Measurements from ENCODE around the gene MAN2A1.

MAN2A1 gene

GRCh38 chr5:109725135-109725534, 35.4 kb downstream of the MAN2A1 start:
- H3K4me1 ChIP-seq (ENCODE audit: control insufficient read depth, insufficient read depth, low read length), result no peaks in the 10 kb centered on the region
- peaks cover 8% of the 10 kb centered on the region; the same call in 1 of the 2 replicates for H3K36me3 ChIP-seq (ENCODE audit: control insufficient read depth, insufficient read depth, low read length)
- H3K9me3 ChIP-seq (ENCODE audit: control insufficient read depth, insufficient read depth, low read depth, low read length), result no peaks in the 10 kb centered on the region
- H3K27ac ChIP-seq (ENCODE audit: low read depth, low read length), result no peak overlapping the region
- no peak overlapping the region for H3K4me3 ChIP-seq (ENCODE audit: low read depth, low read length)
- no peaks in the 10 kb centered on the region for H3K27me3 ChIP-seq (ENCODE audit: control insufficient read depth, insufficient read depth, low read length)
- H3K9ac ChIP-seq (ENCODE audit: low read length), result no peak overlapping the region

- H3K4me3 ChIP-seq (ENCODE audit: low read depth, low read length), result peak overlapping the region; percentile 28
- peaks cover 67% of the 10 kb centered on the region for H3K4me1 ChIP-seq (ENCODE audit: control insufficient read depth, insufficient read depth, low read length)
- H3K36me3 ChIP-seq (ENCODE audit: control insufficient read depth, insufficient read depth, low read length), result no peaks in the 10 kb centered on the region
- H3K27ac ChIP-seq (ENCODE audit: low read depth, low read length), result peak overlapping the region; percentile 88
- peak overlapping the region; percentile 47 for H3K9ac ChIP-seq (ENCODE audit: low read length)
- no peaks in the 10 kb centered on the region for H3K9me3 ChIP-seq (ENCODE audit: control insufficient read depth, insufficient read depth, low read depth, low read length)
- no peaks in the 10 kb centered on the region for H3K27me3 ChIP-seq (ENCODE audit: control insufficient read depth, insufficient read depth, low read length)
Observed at GRCh38 chr5:109739741-109740728, 50.3 kb downstream of the MAN2A1 start.

- peak overlapping the region; percentile 28 for H3K4me3 ChIP-seq (ENCODE audit: low read depth, low read length)
- peaks cover 67% of the 10 kb centered on the region for H3K4me1 ChIP-seq (ENCODE audit: control insufficient read depth, insufficient read depth, low read length)
- H3K27ac ChIP-seq (ENCODE audit: low read depth, low read length), result peak overlapping the region; percentile 88
- H3K27me3 ChIP-seq (ENCODE audit: control insufficient read depth, insufficient read depth, low read length), result no peaks in the 10 kb centered on the region
- no peaks in the 10 kb centered on the region for H3K36me3 ChIP-seq (ENCODE audit: control insufficient read depth, insufficient read depth, low read length)
- H3K9ac ChIP-seq (ENCODE audit: low read length), result peak overlapping the region; percentile 47
- H3K9me3 ChIP-seq (ENCODE audit: control insufficient read depth, insufficient read depth, low read depth, low read length), result no peaks in the 10 kb centered on the region
Observed at GRCh38 chr5:109740966-109741365, 51.2 kb downstream of the MAN2A1 start.

GRCh38 chr5:109741390-109741789, 51.7 kb downstream of the MAN2A1 start:
- peaks cover 67% of the 10 kb centered on the region for H3K4me1 ChIP-seq (ENCODE audit: control insufficient read depth, insufficient read depth, low read length)
- peak overlapping the region; percentile 28 for H3K4me3 ChIP-seq (ENCODE audit: low read depth, low read length)
- H3K36me3 ChIP-seq (ENCODE audit: control insufficient read depth, insufficient read depth, low read length), result no peaks in the 10 kb centered on the region
- no peaks in the 10 kb centered on the region for H3K27me3 ChIP-seq (ENCODE audit: control insufficient read depth, insufficient read depth, low read length)
- no peaks in the 10 kb centered on the region for H3K9me3 ChIP-seq (ENCODE audit: control insufficient read depth, insufficient read depth, low read depth, low read length)
- H3K9ac ChIP-seq (ENCODE audit: low read length), result no peak overlapping the region
- peak overlapping the region; percentile 88 for H3K27ac ChIP-seq (ENCODE audit: low read depth, low read length)

GRCh38 chr5:109743041-109743531, 53.4 kb downstream of the MAN2A1 start:
- Histone ChIP-seq H3K4me3 (ENCODE audit: low read depth, low read length) (peak overlapping the region; percentile 25; the same call in 1 of the 2 replicates), H3K27ac (ENCODE audit: low read depth, low read length) (peak overlapping the region; percentile 88; the same call in 1 of the 2 replicates), H3K36me3 (ENCODE audit: control insufficient read depth, insufficient read depth, low read length) (no peaks in the 10 kb centered on the region), H3K4me1 (ENCODE audit: control insufficient read depth, insufficient read depth, low read length) (peaks cover 65% of the 10 kb centered on the region), H3K9ac (ENCODE audit: low read length) (peak overlapping the region; percentile 47), H3K27me3 (ENCODE audit: control insufficient read depth, insufficient read depth, low read length) (no peaks in the 10 kb centered on the region), H3K9me3 (ENCODE audit: control insufficient read depth, insufficient read depth, low read depth, low read length) (no peaks in the 10 kb centered on the region)

GRCh38 chr5:109743770-109744212, 54.1 kb downstream of the MAN2A1 start:
- Histone ChIP-seq H3K4me3 (ENCODE audit: low read depth, low read length) (peak overlapping the region; percentile 25; the same call in 1 of the 2 replicates), H3K27ac (ENCODE audit: low read depth, low read length) (peak overlapping the region; percentile 88; the same call in 1 of the 2 replicates), H3K36me3 (ENCODE audit: control insufficient read depth, insufficient read depth, low read length) (no peaks in the 10 kb centered on the region), H3K9me3 (ENCODE audit: control insufficient read depth, insufficient read depth, low read depth, low read length) (no peaks in the 10 kb centered on the region), H3K27me3 (ENCODE audit: control insufficient read depth, insufficient read depth, low read length) (no peaks in the 10 kb centered on the region), H3K9ac (ENCODE audit: low read length) (peak overlapping the region; percentile 47), H3K4me1 (ENCODE audit: control insufficient read depth, insufficient read depth, low read length) (peaks cover 58% of the 10 kb centered on the region)

GRCh38 chr5:109744261-109744660, 54.5 kb downstream of the MAN2A1 start:
- no peaks in the 10 kb centered on the region for H3K9me3 ChIP-seq (ENCODE audit: control insufficient read depth, insufficient read depth, low read depth, low read length)
- peaks cover 53% of the 10 kb centered on the region for H3K4me1 ChIP-seq (ENCODE audit: control insufficient read depth, insufficient read depth, low read length)
- peak overlapping the region; percentile 5; the same call in 1 of the 2 replicates for H3K4me3 ChIP-seq (ENCODE audit: low read depth, low read length)
- H3K27ac ChIP-seq (ENCODE audit: low read depth, low read length), result peak overlapping the region; percentile 88; the same call in 1 of the 2 replicates
- H3K36me3 ChIP-seq (ENCODE audit: control insufficient read depth, insufficient read depth, low read length), result no peaks in the 10 kb centered on the region
- H3K27me3 ChIP-seq (ENCODE audit: control insufficient read depth, insufficient read depth, low read length), result no peaks in the 10 kb centered on the region
- H3K9ac ChIP-seq (ENCODE audit: low read length), result peak overlapping the region; percentile 15

GRCh38 chr5:109748546-109748945, 58.8 kb downstream of the MAN2A1 start:
- Histone ChIP-seq H3K9me3 (ENCODE audit: control insufficient read depth, insufficient read depth, low read depth, low read length) (no peaks in the 10 kb centered on the region), H3K27ac (ENCODE audit: low read depth, low read length) (no peak overlapping the region), H3K4me3 (ENCODE audit: low read depth, low read length) (no peak overlapping the region), H3K9ac (ENCODE audit: low read length) (no peak overlapping the region), H3K4me1 (ENCODE audit: control insufficient read depth, insufficient read depth, low read length) (peaks cover 10% of the 10 kb centered on the region), H3K36me3 (ENCODE audit: control insufficient read depth, insufficient read depth, low read length) (no peaks in the 10 kb centered on the region), H3K27me3 (ENCODE audit: control insufficient read depth, insufficient read depth, low read length) (no peaks in the 10 kb centered on the region)

- peaks cover 5% of the 10 kb centered on the region; the same call in 1 of the 2 replicates for H3K36me3 ChIP-seq (ENCODE audit: control insufficient read depth, insufficient read depth, low read length)
- H3K4me3 ChIP-seq (ENCODE audit: low read depth, low read length), result no peak overlapping the region
- H3K4me1 ChIP-seq (ENCODE audit: control insufficient read depth, insufficient read depth, low read length), result no peaks in the 10 kb centered on the region
- H3K9me3 ChIP-seq (ENCODE audit: control insufficient read depth, insufficient read depth, low read depth, low read length), result no peaks in the 10 kb centered on the region
- H3K27me3 ChIP-seq (ENCODE audit: control insufficient read depth, insufficient read depth, low read length), result no peaks in the 10 kb centered on the region
- H3K9ac ChIP-seq (ENCODE audit: low read length), result no peak overlapping the region
- H3K27ac ChIP-seq (ENCODE audit: low read depth, low read length), result no peak overlapping the region
Observed at GRCh38 chr5:109750463-109750862, 60.7 kb downstream of the MAN2A1 start.

GRCh38 chr5:109753279-109753678, 63.6 kb downstream of the MAN2A1 start:
- Histone ChIP-seq H3K9ac (ENCODE audit: low read length) (no peak overlapping the region), H3K27ac (ENCODE audit: low read depth, low read length) (no peak overlapping the region), H3K9me3 (ENCODE audit: control insufficient read depth, insufficient read depth, low read depth, low read length) (no peaks in the 10 kb centered on the region), H3K4me3 (ENCODE audit: low read depth, low read length) (no peak overlapping the region), H3K4me1 (ENCODE audit: control insufficient read depth, insufficient read depth, low read length) (no peaks in the 10 kb centered on the region), H3K27me3 (ENCODE audit: control insufficient read depth, insufficient read depth, low read length) (no peaks in the 10 kb centered on the region), H3K36me3 (ENCODE audit: control insufficient read depth, insufficient read depth, low read length) (peaks cover 20% of the 10 kb centered on the region)

- Histone ChIP-seq H3K27me3 (ENCODE audit: control insufficient read depth, insufficient read depth, low read length) (no peaks in the 10 kb centered on the region), H3K4me3 (ENCODE audit: low read depth, low read length) (no peak overlapping the region), H3K9ac (ENCODE audit: low read length) (no peak overlapping the region)
Observed at GRCh38 chr5:109754319-109754718, 64.6 kb downstream of the MAN2A1 start.

More at GRCh38 chr5:109754319-109754718, 64.6 kb downstream of the MAN2A1 start:
- Histone ChIP-seq H3K27ac (ENCODE audit: low read depth, low read length) (no peak overlapping the region), H3K36me3 (ENCODE audit: control insufficient read depth, insufficient read depth, low read length) (peaks cover 20% of the 10 kb centered on the region), H3K4me1 (ENCODE audit: control insufficient read depth, insufficient read depth, low read length) (no peaks in the 10 kb centered on the region), H3K9me3 (ENCODE audit: control insufficient read depth, insufficient read depth, low read depth, low read length) (no peaks in the 10 kb centered on the region)
